ENCODE results near the gene LRRC27. TPM values are rescaled to one million over a fixed set of nuclear protein-coding genes. Genes with fewer than 3 reads are reported as not detected.

LRRC27 gene
- total and polyA plus RNA-seq, 12 donors = 6.5 to 17.6 (median 9.9) TPM

- Histone ChIP-seq H3K36me3 (replicated peaks in 1 of 2) (no peaks in the 10 kb centered on the region), H3K27me3 (no peaks in the 10 kb centered on the region), H3K4me1 (replicated peaks in 1 of 2) (peaks cover 6 to 12% of the 10 kb centered on the region in 2 donors), H3K4me3 (no peak overlapping the region), H3K9me3 (replicated peaks in 1 of 3) (no peaks in the 10 kb centered on the region), H3K27ac (no peak overlapping the region)
- peak in 3 of 7 donors; percentile 3 to 49 (median 13) for DNase-seq
- no peak for TF ChIP-seq POLR2A (IDR thresholded peaks at IDR 0.05)
- TF ChIP-seq CTCF (IDR thresholded peaks at IDR 0.05) = no peak
- 87 to 97% (median 93%) methylated on average over 15 to 22 of the region's 22 CpGs for WGBS, 4 donors
- intact Hi-C loops (cut with DNase I) = no loop called here
These were observed 26.2 kb upstream of the LRRC27 start for GRCh38 chr10:132305654-132306342.

GRCh38 chr10:132306343-132306685 is 25.7 kb upstream of the LRRC27 start:
- intact Hi-C loops (cut with DNase I) = no loop called here
- H3K27ac ChIP-seq = no peak overlapping the region
- peaks cover 6 to 14% of the 10 kb centered on the region in 2 donors for H3K4me1 ChIP-seq (replicated peaks in 1 of 2)
- no peak for TF ChIP-seq CTCF (IDR thresholded peaks at IDR 0.05)
- no peak for TF ChIP-seq POLR2A (IDR thresholded peaks at IDR 0.05)
- no peaks in the 10 kb centered on the region for H3K27me3 ChIP-seq
- WGBS, 4 donors = 93 to 97% (median 97%) methylated on average over 11 to 16 of the region's 16 CpGs
- H3K36me3 ChIP-seq (replicated peaks in 1 of 2) = no peaks in the 10 kb centered on the region
- peak in 3 of 7 donors; percentile 6 to 50 (median 8) for DNase-seq
- peak overlapping the region in 1 of 4 donors; percentile 81 for H3K4me3 ChIP-seq
- H3K9me3 ChIP-seq (replicated peaks in 1 of 3) = no peaks in the 10 kb centered on the region

GRCh38 chr10:132306864-132307751 is 24.9 kb upstream of the LRRC27 start:
- whole genome bisulfite sequencing, 4 donors = 4 to 60% (median 28%) methylated on average over 4 to 98 of the region's 98 CpGs
- Histone ChIP-seq H3K27ac (peak overlapping the region in 1 of 5 donors; percentile 81), H3K4me1 (replicated peaks in 1 of 2) (peaks cover 6 to 19% of the 10 kb centered on the region in 2 donors), H3K9me3 (replicated peaks in 1 of 3) (no peaks in the 10 kb centered on the region), H3K4me3 (peak overlapping the region in 3 of 4 donors; percentile 15 to 81 (median 41)), H3K27me3 (no peaks in the 10 kb centered on the region), H3K36me3 (replicated peaks in 1 of 2) (no peaks in the 10 kb centered on the region)
- peak; percentile 49 to 84 (median 62) for DNase-seq
- TF ChIP-seq CTCF (IDR thresholded peaks at IDR 0.05) (no peak), POLR2A (IDR thresholded peaks at IDR 0.05) (no peak)
- intact Hi-C loops (cut with DNase I) = no loop called here

All from adrenal gland (tissue), 12 donors.